Glutamatergic neuron (in vitro differentiated cells): Measurements from ENCODE around the gene SLC1A6. TPM values are rescaled to one million over a fixed set of nuclear protein-coding genes. Genes with fewer than 3 reads are reported as not detected.

Experiments
- DNase-seq: peaks from one replicate; pipeline ENCODE4 v3.0.0; 2022
- H3K27ac Mint-ChIP-seq: one replicate; pipeline ENCODE4 v1.8.0; 2020; ENCODE audit warnings: mild to moderate bottlenecking, mixed read lengths, inconsistent platforms; ENCODE audit not compliant: unreplicated experiment
- H3K27me3 Mint-ChIP-seq: one replicate; pipeline ENCODE4 v1.8.0; 2020; ENCODE audit warnings: mild to moderate bottlenecking, moderate library complexity, mixed read lengths, inconsistent platforms; ENCODE audit not compliant: unreplicated experiment
- H3K36me3 Mint-ChIP-seq: one replicate; pipeline ENCODE4 v1.8.0; 2020; ENCODE audit warnings: mild to moderate bottlenecking, mixed read lengths, inconsistent platforms; ENCODE audit not compliant: unreplicated experiment
- H3K4me1 Mint-ChIP-seq: one replicate; pipeline ENCODE4 v1.8.0; 2020; ENCODE audit warnings: mild to moderate bottlenecking, low read depth, mixed read lengths, inconsistent platforms; ENCODE audit not compliant: unreplicated experiment
- H3K4me3 Mint-ChIP-seq: one replicate; pipeline ENCODE4 v1.8.0; 2020; ENCODE audit warnings: mild to moderate bottlenecking, mixed read lengths, inconsistent platforms; ENCODE audit not compliant: unreplicated experiment
- H3K9me3 Mint-ChIP-seq: one replicate; pipeline ENCODE4 v1.8.0; 2020; ENCODE audit warnings: mild to moderate bottlenecking, moderate library complexity, mixed read lengths, inconsistent platforms; ENCODE audit not compliant: unreplicated experiment
- total RNA-seq: library from RNA; stranded (reverse); fragmentation: NEBNext Ultra II Directional; extraction: Animal tissue kit (Norgen Biotek cat#: 25700); gene quantifications from one replicate; pipeline ENCODE4 v1.2.1, GENCODE V29; 2021; ENCODE audit not compliant: unreplicated experiment
- TF ChIP-seq, protein P1 (sequence below): fragments of 200-600 bp; sonication (generic); IDR thresholded peaks from one replicate; pipeline ENCODE4 v1.5.0; 2021; ENCODE audit not compliant: partially characterized antibody, unreplicated experiment

Gene SLC1A6
- total RNA-seq, 1 donor from 2014 or later = 22.8 TPM

DNA sequence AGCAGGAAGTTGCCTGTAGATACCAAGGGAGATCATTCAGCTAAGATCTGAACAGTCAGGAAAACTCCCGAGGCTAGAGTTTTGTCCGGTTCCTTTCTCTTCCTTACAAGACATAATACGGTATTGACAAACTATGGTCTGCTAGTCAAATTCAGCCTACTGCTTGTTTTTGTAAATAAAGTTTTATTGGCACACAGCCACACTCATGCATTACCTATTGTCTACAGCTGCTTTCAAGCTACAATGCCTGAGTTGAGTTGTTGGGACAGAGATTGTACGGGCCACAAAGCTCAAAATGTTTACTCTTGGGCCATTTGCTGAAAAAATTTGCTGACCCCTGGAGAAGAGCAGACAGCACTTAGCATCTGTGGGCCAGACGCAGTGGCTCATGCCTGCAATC lies 2.5 kb downstream of the SLC1A6 start:
- Mint-ChIP-seq H3K27ac (no peak overlapping the region), H3K4me3 (no peak overlapping the region), H3K36me3 (no peaks in the 10 kb centered on the region), H3K4me1 (peaks cover 14% of the 10 kb centered on the region), H3K27me3 (peaks cover 7% of the 10 kb centered on the region), H3K9me3 (peaks cover 14% of the 10 kb centered on the region)
- DNase-seq = no peak
- TF ChIP-seq, protein P1, sequence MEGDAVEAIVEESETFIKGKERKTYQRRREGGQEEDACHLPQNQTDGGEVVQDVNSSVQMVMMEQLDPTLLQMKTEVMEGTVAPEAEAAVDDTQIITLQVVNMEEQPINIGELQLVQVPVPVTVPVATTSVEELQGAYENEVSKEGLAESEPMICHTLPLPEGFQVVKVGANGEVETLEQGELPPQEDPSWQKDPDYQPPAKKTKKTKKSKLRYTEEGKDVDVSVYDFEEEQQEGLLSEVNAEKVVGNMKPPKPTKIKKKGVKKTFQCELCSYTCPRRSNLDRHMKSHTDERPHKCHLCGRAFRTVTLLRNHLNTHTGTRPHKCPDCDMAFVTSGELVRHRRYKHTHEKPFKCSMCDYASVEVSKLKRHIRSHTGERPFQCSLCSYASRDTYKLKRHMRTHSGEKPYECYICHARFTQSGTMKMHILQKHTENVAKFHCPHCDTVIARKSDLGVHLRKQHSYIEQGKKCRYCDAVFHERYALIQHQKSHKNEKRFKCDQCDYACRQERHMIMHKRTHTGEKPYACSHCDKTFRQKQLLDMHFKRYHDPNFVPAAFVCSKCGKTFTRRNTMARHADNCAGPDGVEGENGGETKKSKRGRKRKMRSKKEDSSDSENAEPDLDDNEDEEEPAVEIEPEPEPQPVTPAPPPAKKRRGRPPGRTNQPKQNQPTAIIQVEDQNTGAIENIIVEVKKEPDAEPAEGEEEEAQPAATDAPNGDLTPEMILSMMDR = no peak

DNA sequence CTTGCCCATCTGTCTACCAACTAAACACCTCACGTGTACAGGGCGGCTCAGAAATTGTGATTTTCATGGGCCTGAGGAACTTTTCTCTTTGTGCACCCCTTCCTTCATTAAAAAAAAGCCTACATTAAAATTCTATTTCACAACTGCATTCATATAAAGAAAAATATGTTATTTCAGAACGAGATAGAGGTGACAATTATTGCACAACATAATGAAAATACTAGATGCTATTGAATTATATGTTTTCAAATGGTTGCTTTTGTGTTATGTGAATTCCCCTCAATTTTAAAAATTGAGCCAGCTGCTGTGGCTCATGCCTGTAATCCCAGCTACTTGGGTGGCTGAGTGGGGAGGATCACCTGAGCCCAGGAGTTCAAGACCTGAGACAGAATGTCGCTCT lies 5.2 kb downstream of the SLC1A6 start:
- H3K9me3 Mint-ChIP-seq = peaks cover 11% of the 10 kb centered on the region
- no peak for DNase-seq
- TF ChIP-seq, protein P1 = no peak
- H3K4me3 Mint-ChIP-seq = no peak overlapping the region
- H3K4me1 Mint-ChIP-seq = peaks cover 14% of the 10 kb centered on the region
- H3K36me3 Mint-ChIP-seq = no peaks in the 10 kb centered on the region
- H3K27ac Mint-ChIP-seq = no peak overlapping the region
- no peaks in the 10 kb centered on the region for H3K27me3 Mint-ChIP-seq

- Mint-ChIP-seq H3K36me3 (peaks cover 9% of the 10 kb centered on the region), H3K4me1 (peaks cover 7% of the 10 kb centered on the region), H3K27ac (peak overlapping the region; percentile 93), H3K4me3 (peak overlapping the region; percentile 68), H3K9me3 (peaks cover 13% of the 10 kb centered on the region), H3K27me3 (peaks cover 3% of the 10 kb centered on the region)
- peak; percentile 86 for DNase-seq
- TF ChIP-seq, protein P1 = no peak
Measured at GRCh38 chr19:14972676-14973075, 7.0 kb downstream of the SLC1A6 start.

GRCh38 chr19:14971474-14971873 lies 8.2 kb downstream of the SLC1A6 start:
- H3K4me1 Mint-ChIP-seq = peaks cover 7% of the 10 kb centered on the region
- peaks cover 3% of the 10 kb centered on the region for H3K27me3 Mint-ChIP-seq
- H3K9me3 Mint-ChIP-seq = peaks cover 12% of the 10 kb centered on the region
- TF ChIP-seq, protein P1 = no peak
- H3K4me3 Mint-ChIP-seq = no peak overlapping the region
- peaks cover 9% of the 10 kb centered on the region for H3K36me3 Mint-ChIP-seq
- no peak for DNase-seq
- no peak overlapping the region for H3K27ac Mint-ChIP-seq

GRCh38 chr19:14968247-14968646 lies 11.4 kb downstream of the SLC1A6 start:
- Mint-ChIP-seq H3K4me3 (no peak overlapping the region), H3K27me3 (peaks cover 3% of the 10 kb centered on the region), H3K27ac (no peak overlapping the region), H3K36me3 (peaks cover 13% of the 10 kb centered on the region), H3K9me3 (peaks cover 10% of the 10 kb centered on the region), H3K4me1 (peaks cover 2% of the 10 kb centered on the region)
- TF ChIP-seq, protein P1 = no peak
- DNase-seq = no peak
